GM12878 (cell line): ENCODE measurements around the gene RNF112.

Source experiments
- CBFB ChIP-seq: IDR thresholded peaks from 2 replicates; pipeline ENCODE4 v1.6.1; 2016; ENCODE audit warnings: antibody characterized with exemption, low read depth
- CEBPB ChIP-seq, 2 experiments: fragments of 150-350 bp in 1 of 2; IDR thresholded peaks; 2 replicates each; pipeline ENCODE4 v1.6.1; 2012 to 2014; ENCODE audit warnings: low read depth in 2 of 2, low read length in 2 of 2, borderline replicate concordance in 1 of 2, inconsistent platforms in 1 of 2
- EP300 ChIP-seq, 2 experiments: fragments of 150-350 bp in 1 of 2; IDR thresholded peaks; 2 replicates each; pipeline ENCODE4 v1.6.1; 2011 to 2012; ENCODE audit warnings: low read depth in 2 of 2, low read length in 2 of 2, borderline replicate concordance in 1 of 2, improper control_type of control experiment in 1 of 2, inconsistent platforms in 1 of 2; ENCODE audit not compliant: control insufficient read depth in 1 of 2
- PBX3 ChIP-seq: IDR thresholded peaks from 2 replicates; pipeline ENCODE4 v1.6.1; 2011; ENCODE audit warnings: mild to moderate bottlenecking, low read depth, low read length, moderate library complexity; ENCODE audit not compliant: insufficient replicate concordance
- POLR2A ChIP-seq: IDR thresholded peaks from 2 replicates; pipeline ENCODE4 v1.6.1; 2011; ENCODE audit warnings: low read depth, mild to moderate bottlenecking, low read length
- POLR2AphosphoS5 ChIP-seq: IDR thresholded peaks from 2 replicates; pipeline ENCODE4 v1.6.1; 2011; ENCODE audit warnings: mild to moderate bottlenecking, low read length, inconsistent platforms
- RAD51 ChIP-seq: fragments of 450-650 bp; IDR thresholded peaks from 2 replicates; pipeline ENCODE4 v1.6.1; 2016; ENCODE audit warnings: moderate library complexity, mild to moderate bottlenecking, inconsistent platforms
- TAF1 ChIP-seq: IDR thresholded peaks from 2 replicates; pipeline ENCODE4 v1.6.1; 2011; ENCODE audit warnings: mild to moderate bottlenecking, low read depth, low read length, borderline replicate concordance
- ZNF207 ChIP-seq: fragments of 450-650 bp; IDR thresholded peaks from 2 replicates; pipeline ENCODE4 v1.6.1; 2014; ENCODE audit warnings: antibody characterized with exemption, mild to moderate bottlenecking, borderline replicate concordance
- ZNF687 ChIP-seq: fragments of 450-650 bp; IDR thresholded peaks from 2 replicates; pipeline ENCODE4 v1.6.1; 2017; ENCODE audit warnings: mild to moderate bottlenecking, moderate library complexity
- ZZZ3 ChIP-seq: IDR thresholded peaks from 2 replicates; pipeline ENCODE4 v1.6.1; 2011; ENCODE audit warnings: low read depth; ENCODE audit not compliant: control insufficient read depth, insufficient read length
- TF ChIP-seq, protein P1 (sequence below), 3 experiments: IDR thresholded peaks in 2 of 3; conservative IDR thresholded peaks in 1 of 3; 2 replicates each; pipeline ENCODE4 v1.5.1; 2011; ENCODE audit warnings: low read depth in 3 of 3, low read length in 3 of 3, mild to moderate bottlenecking in 3 of 3, control low read depth in 2 of 3, moderate library complexity in 2 of 3, inconsistent platforms in 1 of 3, mixed read lengths in 1 of 3; ENCODE audit not compliant: control insufficient read depth in 2 of 3, insufficient read depth in 1 of 3; ENCODE audit errors: extremely low read depth in 1 of 3
- TF ChIP-seq, protein P2 (sequence below): fragments of 450-650 bp; IDR thresholded peaks from 2 replicates; pipeline ENCODE4 v1.6.1; 2017; ENCODE audit warnings: mild to moderate bottlenecking, moderate library complexity

DNA sequence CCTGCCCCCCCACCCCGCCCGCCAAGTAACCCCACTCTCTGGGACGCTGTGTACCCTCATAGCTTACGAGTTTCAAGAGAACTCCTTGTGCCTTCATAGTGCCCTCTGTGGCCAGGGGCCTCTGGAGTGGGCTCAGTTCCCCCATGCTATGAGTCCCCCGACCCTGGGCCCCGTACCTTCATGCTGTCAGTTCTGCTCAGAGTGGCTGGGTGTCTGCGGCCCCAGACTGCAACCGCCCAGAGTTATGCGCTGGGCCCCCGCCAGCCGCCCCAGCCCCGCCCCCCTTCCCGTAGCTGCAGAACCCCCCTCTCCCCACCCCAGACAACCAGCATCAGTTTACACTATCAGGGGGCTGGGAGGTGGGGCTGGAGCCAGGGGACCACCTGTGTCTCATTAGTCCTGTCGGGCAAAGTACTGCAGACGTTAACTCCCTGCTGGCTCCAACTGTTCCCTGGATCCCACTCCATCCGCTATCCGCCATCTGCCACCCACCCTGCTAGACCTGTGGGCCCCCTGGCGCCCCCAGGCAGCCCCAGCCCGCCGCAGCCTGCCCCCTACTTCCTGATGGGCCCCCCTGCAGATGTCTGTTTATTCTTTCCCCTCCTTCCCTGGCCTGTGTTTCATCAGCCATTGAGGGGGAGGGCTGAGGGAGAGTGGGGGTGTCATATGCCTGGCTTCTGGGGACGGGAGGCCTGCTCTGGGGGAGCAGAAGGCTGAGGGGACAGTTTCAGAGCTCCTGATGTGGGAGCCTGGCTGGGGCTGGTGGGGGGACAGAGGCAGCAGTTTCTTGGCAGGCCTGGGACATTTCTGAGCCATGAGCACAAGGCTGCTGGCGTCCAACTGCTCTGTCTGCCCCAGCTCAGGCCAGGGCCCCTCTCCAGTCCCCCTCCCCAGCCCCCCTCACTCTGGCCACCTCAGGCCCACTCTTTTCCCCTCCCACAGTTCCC, 23.8 kb upstream of the RNF112 start, which contains the start of gene MFAP4:
- TF ChIP-seq EP300 (IDR thresholded peaks at IDR 0.05; ENCODE audit: borderline replicate concordance in 1 of 2, control insufficient read depth in 1 of 2, low read depth in 2 of 2, low read length in 2 of 2) (no peak), ZZZ3 (no peak), CBFB (no peak), POLR2AphosphoS5 (no peak), ZNF687 (no peak), PBX3 (no peak), ZNF207 (no peak), TAF1 (no peak), RAD51 (no peak), POLR2A (no peak; the same call in 1 of the 2 replicates), CEBPB (IDR thresholded peaks at IDR 0.05; ENCODE audit: borderline replicate concordance in 1 of 2, low read depth in 2 of 2, low read length in 2 of 2) (no peak)
- TF ChIP-seq, protein P1, sequence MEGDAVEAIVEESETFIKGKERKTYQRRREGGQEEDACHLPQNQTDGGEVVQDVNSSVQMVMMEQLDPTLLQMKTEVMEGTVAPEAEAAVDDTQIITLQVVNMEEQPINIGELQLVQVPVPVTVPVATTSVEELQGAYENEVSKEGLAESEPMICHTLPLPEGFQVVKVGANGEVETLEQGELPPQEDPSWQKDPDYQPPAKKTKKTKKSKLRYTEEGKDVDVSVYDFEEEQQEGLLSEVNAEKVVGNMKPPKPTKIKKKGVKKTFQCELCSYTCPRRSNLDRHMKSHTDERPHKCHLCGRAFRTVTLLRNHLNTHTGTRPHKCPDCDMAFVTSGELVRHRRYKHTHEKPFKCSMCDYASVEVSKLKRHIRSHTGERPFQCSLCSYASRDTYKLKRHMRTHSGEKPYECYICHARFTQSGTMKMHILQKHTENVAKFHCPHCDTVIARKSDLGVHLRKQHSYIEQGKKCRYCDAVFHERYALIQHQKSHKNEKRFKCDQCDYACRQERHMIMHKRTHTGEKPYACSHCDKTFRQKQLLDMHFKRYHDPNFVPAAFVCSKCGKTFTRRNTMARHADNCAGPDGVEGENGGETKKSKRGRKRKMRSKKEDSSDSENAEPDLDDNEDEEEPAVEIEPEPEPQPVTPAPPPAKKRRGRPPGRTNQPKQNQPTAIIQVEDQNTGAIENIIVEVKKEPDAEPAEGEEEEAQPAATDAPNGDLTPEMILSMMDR (IDR thresholded peaks at IDR 0.05 in 2 of 3, conservative IDR thresholded peaks at IDR 0.05 in 1 of 3; ENCODE audit: control insufficient read depth in 2 of 3, extremely low read depth in 1 of 3, insufficient read depth in 1 of 3, low read depth in 3 of 3, low read length in 3 of 3): no peak
- TF ChIP-seq, protein P2, sequence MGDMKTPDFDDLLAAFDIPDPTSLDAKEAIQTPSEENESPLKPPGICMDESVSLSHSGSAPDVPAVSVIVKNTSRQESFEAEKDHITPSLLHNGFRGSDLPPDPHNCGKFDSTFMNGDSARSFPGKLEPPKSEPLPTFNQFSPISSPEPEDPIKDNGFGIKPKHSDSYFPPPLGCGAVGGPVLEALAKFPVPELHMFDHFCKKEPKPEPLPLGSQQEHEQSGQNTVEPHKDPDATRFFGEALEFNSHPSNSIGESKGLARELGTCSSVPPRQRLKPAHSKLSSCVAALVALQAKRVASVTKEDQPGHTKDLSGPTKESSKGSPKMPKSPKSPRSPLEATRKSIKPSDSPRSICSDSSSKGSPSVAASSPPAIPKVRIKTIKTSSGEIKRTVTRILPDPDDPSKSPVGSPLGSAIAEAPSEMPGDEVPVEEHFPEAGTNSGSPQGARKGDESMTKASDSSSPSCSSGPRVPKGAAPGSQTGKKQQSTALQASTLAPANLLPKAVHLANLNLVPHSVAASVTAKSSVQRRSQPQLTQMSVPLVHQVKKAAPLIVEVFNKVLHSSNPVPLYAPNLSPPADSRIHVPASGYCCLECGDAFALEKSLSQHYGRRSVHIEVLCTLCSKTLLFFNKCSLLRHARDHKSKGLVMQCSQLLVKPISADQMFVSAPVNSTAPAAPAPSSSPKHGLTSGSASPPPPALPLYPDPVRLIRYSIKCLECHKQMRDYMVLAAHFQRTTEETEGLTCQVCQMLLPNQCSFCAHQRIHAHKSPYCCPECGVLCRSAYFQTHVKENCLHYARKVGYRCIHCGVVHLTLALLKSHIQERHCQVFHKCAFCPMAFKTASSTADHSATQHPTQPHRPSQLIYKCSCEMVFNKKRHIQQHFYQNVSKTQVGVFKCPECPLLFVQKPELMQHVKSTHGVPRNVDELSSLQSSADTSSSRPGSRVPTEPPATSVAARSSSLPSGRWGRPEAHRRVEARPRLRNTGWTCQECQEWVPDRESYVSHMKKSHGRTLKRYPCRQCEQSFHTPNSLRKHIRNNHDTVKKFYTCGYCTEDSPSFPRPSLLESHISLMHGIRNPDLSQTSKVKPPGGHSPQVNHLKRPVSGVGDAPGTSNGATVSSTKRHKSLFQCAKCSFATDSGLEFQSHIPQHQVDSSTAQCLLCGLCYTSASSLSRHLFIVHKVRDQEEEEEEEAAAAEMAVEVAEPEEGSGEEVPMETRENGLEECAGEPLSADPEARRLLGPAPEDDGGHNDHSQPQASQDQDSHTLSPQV: no peak
